Measurements from ENCODE around the gene ZNF358.

ZNF358 gene

DNA sequence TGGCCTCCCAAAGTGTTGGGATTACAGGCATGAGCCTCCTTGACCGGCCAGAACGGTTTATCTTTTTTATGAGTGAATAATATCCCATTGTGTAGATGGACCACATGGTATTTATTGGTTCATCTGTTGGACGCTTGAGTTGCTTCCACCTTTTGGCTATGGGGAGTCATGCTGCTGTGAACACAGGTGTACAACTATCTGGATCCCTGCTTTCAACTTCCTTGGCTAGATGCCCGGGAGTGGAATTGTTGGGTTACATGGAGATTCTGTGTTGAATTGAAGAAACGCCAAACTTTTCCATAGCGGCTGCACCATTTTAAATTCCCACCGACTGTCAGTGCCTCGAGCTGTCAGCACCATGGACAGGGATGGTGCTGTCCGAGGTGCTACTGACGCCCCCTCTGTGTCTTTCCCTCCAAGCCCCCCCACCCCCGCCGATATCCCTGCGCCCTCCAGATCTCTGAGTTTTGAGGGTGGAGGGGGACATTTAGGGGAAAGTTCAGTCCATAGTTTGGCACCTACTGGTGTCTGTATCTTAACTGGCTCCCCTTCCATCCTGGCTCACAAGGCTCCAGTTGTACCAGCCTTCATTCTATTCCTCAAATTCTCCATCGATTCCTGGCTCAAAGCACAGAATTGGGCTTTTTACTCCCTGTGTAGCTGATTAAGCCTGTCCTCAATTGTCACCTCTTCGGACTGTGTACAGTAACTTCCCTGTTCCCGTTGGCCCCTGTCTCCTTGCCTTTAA, 46.9 kb downstream of the ZNF358 start:
- DNase-seq = no peak

GRCh38 chr19:7564866-7565265, 49.0 kb downstream of the ZNF358 start:
- DNase-seq = no peak

GRCh38 chr19:7565332-7565731, 49.4 kb downstream of the ZNF358 start:
- DNase-seq = no peak

Measured in activated CD8-positive, alpha-beta memory T cell treated with anti-CD3 and anti-CD28 coated beads, Interleukin-2, amount 50 U/mL, for 48 hours (primary cell).